ENCODE measurements around the gene CIBAR2.
"Not testable (repeated sequence)": the region's sequence is repeated elsewhere in the genome, so short reads cannot be mapped to it uniquely, and the experiment has no call there.

The CIBAR2 gene

DNA sequence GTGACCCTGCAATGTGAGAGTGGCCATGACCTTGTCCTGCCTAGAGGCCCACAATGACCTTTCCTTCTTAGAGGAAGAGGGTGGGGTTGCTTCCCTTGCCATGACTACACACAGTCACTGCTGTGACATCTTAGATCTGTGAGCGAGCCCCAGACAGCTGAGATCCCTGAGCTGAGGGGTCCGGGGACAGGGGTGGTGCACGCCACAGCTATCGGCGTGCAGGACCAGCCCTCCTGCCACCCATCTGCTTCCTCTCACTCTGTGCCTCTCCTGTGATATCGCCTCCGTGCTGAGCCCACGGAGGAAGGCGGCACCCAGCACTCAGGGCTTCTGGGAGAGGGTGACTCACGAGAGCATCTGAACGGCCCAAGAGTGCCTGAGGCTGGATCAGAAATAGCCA is 49.4 kb downstream of the CIBAR2 start:
- DNase-seq (ENCODE audit: low read depth in 2 of 2): no peak

- DNase-seq (ENCODE audit: low read depth in 2 of 2): no peak
Observed at GRCh38 chr16:85062323-85062722, 49.9 kb downstream of the CIBAR2 start.

- DNase-seq (ENCODE audit: low read depth in 2 of 2): no peak
Observed at GRCh38 chr16:85061566-85061965, 50.7 kb downstream of the CIBAR2 start.

- DNase-seq (ENCODE audit: low read depth in 2 of 2): no peak
Observed at GRCh38 chr16:85058909-85059308, 53.4 kb downstream of the CIBAR2 start.

GRCh38 chr16:85057948-85058347 is 54.3 kb downstream of the CIBAR2 start:
- no peak for DNase-seq (ENCODE audit: low read depth in 2 of 2)

- DNase-seq (ENCODE audit: low read depth in 2 of 2): no peak
Observed at GRCh38 chr16:85057212-85057889, 54.9 kb downstream of the CIBAR2 start.

DNA sequence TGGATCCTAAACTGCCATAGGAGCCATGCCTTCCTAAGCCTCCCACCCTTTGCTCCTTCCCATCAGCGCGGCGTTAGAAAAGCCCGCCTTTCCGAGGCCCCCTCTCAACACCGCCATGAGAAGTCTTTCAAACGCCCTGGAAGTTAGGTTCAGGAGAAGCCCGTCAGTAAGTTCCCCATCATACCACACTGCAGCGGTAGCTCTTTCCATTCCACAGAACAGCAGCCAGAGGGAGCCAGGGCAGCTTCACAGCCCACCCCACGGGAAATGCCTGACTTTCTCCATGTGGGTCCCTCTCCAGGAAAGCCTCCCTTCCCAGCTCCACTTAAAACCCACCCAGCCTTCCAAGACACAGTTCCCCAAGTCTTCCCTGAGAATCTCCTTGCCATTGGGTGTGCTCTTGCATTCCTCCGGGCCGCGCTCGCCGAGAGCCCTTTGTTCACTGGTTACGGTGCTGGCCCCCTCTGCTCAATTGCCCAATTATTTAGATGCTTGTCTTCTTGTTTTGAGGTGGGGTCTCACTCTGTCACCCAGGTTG is 56.0 kb downstream of the CIBAR2 start:
- no peak for DNase-seq (ENCODE audit: low read depth in 2 of 2)

DNA sequence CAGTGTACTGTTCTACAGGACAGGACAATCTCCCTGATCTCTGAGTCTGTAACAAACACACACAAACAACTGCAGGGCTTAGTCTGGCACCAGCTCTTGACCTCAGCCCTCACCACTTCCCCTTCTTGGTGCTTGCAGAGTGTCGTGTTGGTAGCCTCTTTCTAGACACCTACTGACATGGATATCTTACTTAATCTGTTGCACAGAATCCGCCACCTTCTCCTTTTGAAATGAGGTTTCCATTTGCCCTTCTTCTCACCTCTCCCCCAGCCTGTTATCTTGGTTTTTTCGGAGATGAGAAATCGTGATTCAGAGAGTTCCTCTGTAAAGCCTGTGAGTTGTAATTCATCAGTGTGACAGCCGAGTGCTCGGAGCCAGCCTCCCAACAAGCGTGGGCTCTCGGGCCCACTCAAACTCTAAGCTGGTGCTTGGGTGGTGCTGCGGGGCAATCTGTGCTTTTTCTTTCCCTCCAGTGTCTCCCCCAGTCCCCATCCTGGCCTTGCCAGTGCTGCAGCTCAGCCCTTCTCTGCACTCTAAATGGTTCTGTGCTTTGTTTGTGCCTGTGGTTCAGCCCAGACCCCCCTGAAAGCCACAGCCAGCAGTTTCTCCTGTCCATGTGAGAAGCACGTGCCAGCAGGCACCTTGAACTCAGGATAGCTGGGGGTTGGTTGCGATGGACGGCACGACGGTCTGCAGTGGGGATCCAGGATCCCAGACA is 56.6 kb downstream of the CIBAR2 start:
- peak; percentile 39 to 41 for DNase-seq (ENCODE audit: low read depth in 2 of 2)

GRCh38 chr16:85054948-85055492 is 57.3 kb downstream of the CIBAR2 start:
- no peak for DNase-seq (ENCODE audit: low read depth in 2 of 2)

DNA sequence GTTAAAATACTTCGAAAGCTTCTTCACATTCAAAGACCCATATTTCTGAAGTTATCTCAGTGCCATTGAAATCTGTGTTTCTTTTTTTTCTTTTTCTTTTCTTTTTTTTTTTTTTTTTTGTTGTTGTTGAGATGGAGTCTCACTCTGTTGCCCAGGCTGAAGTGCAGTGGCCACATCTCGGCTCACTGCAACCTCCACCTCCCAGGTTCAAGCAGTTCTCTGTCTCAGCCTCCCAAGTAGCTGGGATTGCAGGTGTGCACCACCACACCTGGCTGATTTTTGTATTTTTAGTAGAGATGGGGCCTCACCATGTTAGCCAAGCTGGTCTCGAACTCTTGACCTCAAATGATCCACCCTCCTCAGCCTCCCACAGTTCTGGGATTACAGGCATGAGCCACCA is 58.0 kb downstream of the CIBAR2 start:
- not testable (repeated sequence) for DNase-seq (ENCODE audit: low read depth in 2 of 2)

GRCh38 chr16:85052536-85052935 is 59.7 kb downstream of the CIBAR2 start:
- no peak for DNase-seq (ENCODE audit: low read depth in 2 of 2)

DNA sequence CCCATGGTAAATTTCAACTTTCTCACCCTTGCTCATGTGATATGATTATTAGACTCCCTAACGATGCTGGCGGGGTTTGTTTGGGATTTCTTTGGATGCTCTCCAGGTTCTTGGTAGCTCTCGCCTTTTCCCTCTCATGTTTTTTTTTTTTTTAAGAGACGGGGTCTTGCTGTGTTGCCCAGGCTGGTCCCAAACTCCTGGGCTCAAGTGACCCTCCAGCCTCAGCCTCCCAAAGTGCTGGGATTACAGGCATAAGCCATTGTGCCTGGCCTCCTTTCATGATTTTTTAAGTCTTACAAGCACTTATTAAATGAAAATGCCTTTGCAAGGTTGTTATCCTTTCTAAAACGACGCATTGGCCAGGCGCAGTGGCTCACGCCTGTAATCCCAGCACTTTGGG is 60.6 kb downstream of the CIBAR2 start:
- DNase-seq (ENCODE audit: low read depth in 2 of 2): no peak

DNA sequence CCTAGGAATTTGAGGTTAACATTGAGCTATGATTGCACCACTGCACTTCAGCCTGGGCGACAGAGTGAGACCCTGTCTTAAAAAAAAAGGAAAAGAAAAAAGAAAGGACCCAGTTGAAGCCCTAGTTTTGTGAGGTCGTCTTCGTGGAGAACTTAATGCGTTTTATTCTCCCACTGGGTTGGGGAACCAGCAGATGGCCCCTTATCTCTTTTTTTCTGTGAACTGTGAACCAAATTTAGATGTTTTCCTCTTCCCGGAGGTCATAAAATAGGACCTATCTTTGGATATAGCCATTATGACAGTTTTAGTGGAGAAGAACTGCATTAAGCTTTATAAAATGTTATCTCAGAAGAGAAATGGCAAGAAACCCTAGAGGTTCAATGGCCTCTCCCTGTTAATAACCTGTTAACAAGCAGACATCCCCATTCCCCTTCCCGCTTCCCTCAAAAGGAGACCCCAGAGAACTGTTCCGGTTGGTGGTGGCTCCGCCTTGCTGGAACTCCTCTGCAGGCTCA is 61.1 kb downstream of the CIBAR2 start:
- DNase-seq (ENCODE audit: low read depth in 2 of 2): no peak

GRCh38 chr16:85049706-85050305 is 62.5 kb downstream of the CIBAR2 start:
- DNase-seq (ENCODE audit: low read depth in 2 of 2): no peak

GRCh38 chr16:85048921-85049562 is 63.2 kb downstream of the CIBAR2 start:
- no peak for DNase-seq (ENCODE audit: low read depth in 2 of 2)
